ENCODE measurements around the gene RHCG. TPM values are rescaled to one million over a fixed set of nuclear protein-coding genes. Genes with fewer than 3 reads are reported as not detected.
A peak's percentile ranks its signal among the peaks of the same experiment; 100 is the strongest.

The RHCG gene
- total RNA-seq, 1 experiment from 2014 or later: 0.28 TPM

DNA sequence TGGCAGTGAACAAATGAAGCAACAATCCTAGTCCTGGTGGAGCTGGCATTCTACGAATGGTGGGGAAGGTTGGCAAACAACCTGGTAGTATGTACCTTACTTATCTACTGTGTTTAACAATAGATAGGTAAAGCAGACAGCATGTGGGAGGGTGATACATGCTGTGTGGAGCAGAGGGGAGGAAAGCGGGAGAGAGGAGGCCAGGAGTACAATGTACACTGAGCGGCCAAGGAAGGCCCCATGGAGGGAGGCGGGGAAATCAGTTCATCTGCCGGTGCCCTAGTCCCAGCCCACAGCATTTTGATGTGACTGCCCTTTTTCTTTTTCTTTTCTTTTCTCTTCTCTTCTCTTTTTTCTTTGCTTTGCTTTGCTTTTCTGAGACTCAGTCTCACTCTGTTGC is 5.3 kb upstream of the RHCG start:
- Histone ChIP-seq H4K5ac (ENCODE audit: insufficient read length, low read depth, low read length) (no peak overlapping the region), H2BK20ac (ENCODE audit: low read depth, low read length, poor library complexity, severe bottlenecking) (no peak overlapping the region), H2AFZ (ENCODE audit: low read length) (no peak overlapping the region), H4K91ac (ENCODE audit: insufficient read length, low read depth, low read length) (no peak overlapping the region), H2BK15ac (ENCODE audit: low read depth, low read length) (no peak overlapping the region), H3K56ac (ENCODE audit: insufficient read length, low read depth, low read length) (no peak overlapping the region), H2BK12ac (ENCODE audit: insufficient read length, low read depth, low read length) (no peak overlapping the region), H3K4me1 (ENCODE audit: insufficient read depth, low read length) (no peaks in the 10 kb centered on the region), H4K8ac (replicated peaks; ENCODE audit: insufficient read length, low read depth, low read length) (no peak overlapping the region), H3K18ac (ENCODE audit: insufficient read length, low read depth, low read length) (no peak overlapping the region), H3K9ac (ENCODE audit: extremely low read depth, insufficient read length, low read length) (no peak overlapping the region), H3K14ac (ENCODE audit: insufficient read depth, low read length) (no peak overlapping the region), H3K27me3 (ENCODE audit: insufficient read depth, low read length) (no peaks in the 10 kb centered on the region; the same call in 1 of the 2 replicates), H2BK120ac (ENCODE audit: low read depth, low read length, poor library complexity, severe bottlenecking) (no peak overlapping the region), H3K27ac (ENCODE audit: insufficient read length, low read depth, low read length) (no peak overlapping the region), H3K4ac (ENCODE audit: low read depth, low read length) (no peak overlapping the region), H3K23me2 (ENCODE audit: insufficient read length, low read depth, low read length, poor library complexity, severe bottlenecking) (peaks cover 2% of the 10 kb centered on the region), H2AK5ac (ENCODE audit: insufficient read length, low read length) (no peak overlapping the region), H3T11ph (ENCODE audit: low read length) (no peak overlapping the region), H3K9me3 (ENCODE audit: control insufficient read depth, low read depth, low read length) (no peaks in the 10 kb centered on the region), H4K20me1 (ENCODE audit: control insufficient read depth, insufficient read depth, insufficient read length) (no peaks in the 10 kb centered on the region), H3K79me1 (ENCODE audit: insufficient read depth, low read depth, low read length, poor library complexity, severe bottlenecking) (no peaks in the 10 kb centered on the region), H3K79me2 (ENCODE audit: insufficient read depth, low read length) (no peaks in the 10 kb centered on the region), H3K4me2 (ENCODE audit: insufficient read depth, insufficient read length, low read length) (no peak overlapping the region), H3K23ac (ENCODE audit: insufficient read length, low read depth, low read length) (no peak overlapping the region), H2BK5ac (ENCODE audit: insufficient read length, low read length) (no peak overlapping the region)
- DNase-seq: peak; percentile 6
- Mint-ChIP-seq H3K9me3 (no peaks in the 10 kb centered on the region; a peak in 2 of 5 replicates), H3K4me3 (no peak overlapping the region), H3K36me3 (ENCODE audit: insufficient read depth in 1 of 3, low read depth in 3 of 3) (no peaks in the 10 kb centered on the region), H3K27me3 (ENCODE audit: low read depth) (peaks cover 37% of the 10 kb centered on the region), H3K4me1 (peaks cover 3% of the 10 kb centered on the region in 2 experiments; a peak in 2 of 4 replicates), H3K27ac (no peak overlapping the region)
- no CpG with 5 or more reads among the region's 5 CpGs for WGBS (ENCODE audit: extremely low coverage, insufficient read length, low lambda C conversion rate)
- TF ChIP-seq, protein P1, sequence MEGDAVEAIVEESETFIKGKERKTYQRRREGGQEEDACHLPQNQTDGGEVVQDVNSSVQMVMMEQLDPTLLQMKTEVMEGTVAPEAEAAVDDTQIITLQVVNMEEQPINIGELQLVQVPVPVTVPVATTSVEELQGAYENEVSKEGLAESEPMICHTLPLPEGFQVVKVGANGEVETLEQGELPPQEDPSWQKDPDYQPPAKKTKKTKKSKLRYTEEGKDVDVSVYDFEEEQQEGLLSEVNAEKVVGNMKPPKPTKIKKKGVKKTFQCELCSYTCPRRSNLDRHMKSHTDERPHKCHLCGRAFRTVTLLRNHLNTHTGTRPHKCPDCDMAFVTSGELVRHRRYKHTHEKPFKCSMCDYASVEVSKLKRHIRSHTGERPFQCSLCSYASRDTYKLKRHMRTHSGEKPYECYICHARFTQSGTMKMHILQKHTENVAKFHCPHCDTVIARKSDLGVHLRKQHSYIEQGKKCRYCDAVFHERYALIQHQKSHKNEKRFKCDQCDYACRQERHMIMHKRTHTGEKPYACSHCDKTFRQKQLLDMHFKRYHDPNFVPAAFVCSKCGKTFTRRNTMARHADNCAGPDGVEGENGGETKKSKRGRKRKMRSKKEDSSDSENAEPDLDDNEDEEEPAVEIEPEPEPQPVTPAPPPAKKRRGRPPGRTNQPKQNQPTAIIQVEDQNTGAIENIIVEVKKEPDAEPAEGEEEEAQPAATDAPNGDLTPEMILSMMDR (conservative IDR thresholded peaks at IDR 0.05): no peak

All from H9 (cell line).